Measurements from ENCODE around the gene PTX4.

PTX4 gene

DNA sequence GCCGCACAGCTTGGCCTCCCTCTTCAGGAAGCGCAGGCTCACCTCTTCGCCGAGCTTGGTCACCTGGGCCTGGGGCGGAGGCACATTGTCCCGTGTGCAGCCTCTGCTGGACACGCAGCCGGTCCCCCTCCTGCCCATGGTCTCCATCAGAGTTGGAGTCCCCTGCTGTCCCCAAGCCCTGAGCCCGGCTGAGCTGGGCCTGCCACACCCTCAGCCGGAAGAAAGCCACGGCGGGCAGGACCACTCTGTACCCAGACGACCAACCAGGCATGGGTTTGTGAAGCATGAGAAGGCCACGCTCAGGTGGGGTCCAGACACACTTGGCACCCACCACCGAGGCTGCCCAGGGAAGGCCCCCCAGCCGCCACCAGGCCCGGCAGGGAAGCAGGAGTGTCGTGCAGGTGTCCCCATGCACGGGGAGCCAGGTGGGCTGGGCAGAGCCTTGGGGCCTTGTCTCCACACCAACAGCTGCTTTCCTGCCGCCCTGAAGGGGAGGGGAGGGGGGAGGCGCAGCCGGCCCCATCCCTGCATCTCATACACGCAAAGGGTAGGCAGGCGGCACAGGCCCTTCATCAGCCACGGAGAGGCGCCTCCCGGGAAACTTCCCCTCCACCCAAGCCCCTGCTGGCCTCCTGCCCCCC lies 49.6 kb downstream of the PTX4 start:
- no peak for DNase-seq (ENCODE audit: low read depth)
- TF ChIP-seq CTCF (IDR thresholded peaks at IDR 0.05; ENCODE audit: low read depth, low read length, missing control alignments) = no peak
- in situ Hi-C loops (cut with HindIII; ENCODE audit: low sequenced_read_pairs) = no loop called here
- H3K4me3 ChIP-seq (ENCODE audit: low read depth, low read length) = no peak overlapping the region

- DNase-seq (ENCODE audit: low read depth) = no peak
- in situ Hi-C loops (cut with HindIII; ENCODE audit: low sequenced_read_pairs) = no loop called here
- TF ChIP-seq CTCF (IDR thresholded peaks at IDR 0.05; ENCODE audit: low read depth, low read length, missing control alignments) = no peak
- H3K4me3 ChIP-seq (ENCODE audit: low read depth, low read length) = no peak overlapping the region
These were observed 50.3 kb downstream of the PTX4 start for GRCh38 chr16:1438229-1439057.

- in situ Hi-C loops (cut with HindIII; ENCODE audit: low sequenced_read_pairs) = no loop called here
- no peak overlapping the region for H3K4me3 ChIP-seq (ENCODE audit: low read depth, low read length)
- DNase-seq (ENCODE audit: low read depth) = no peak
- no peak for TF ChIP-seq CTCF (IDR thresholded peaks at IDR 0.05; ENCODE audit: low read depth, low read length, missing control alignments)
These were observed 51.1 kb downstream of the PTX4 start for GRCh38 chr16:1437606-1438005.

- no peak overlapping the region for H3K4me3 ChIP-seq (ENCODE audit: low read depth, low read length)
- no peak for DNase-seq (ENCODE audit: low read depth)
- in situ Hi-C loops (cut with HindIII; ENCODE audit: low sequenced_read_pairs) = no loop called here
- no peak for TF ChIP-seq CTCF (IDR thresholded peaks at IDR 0.05; ENCODE audit: low read depth, low read length, missing control alignments)
These were observed 51.9 kb downstream of the PTX4 start for GRCh38 chr16:1436731-1437355.

DNA sequence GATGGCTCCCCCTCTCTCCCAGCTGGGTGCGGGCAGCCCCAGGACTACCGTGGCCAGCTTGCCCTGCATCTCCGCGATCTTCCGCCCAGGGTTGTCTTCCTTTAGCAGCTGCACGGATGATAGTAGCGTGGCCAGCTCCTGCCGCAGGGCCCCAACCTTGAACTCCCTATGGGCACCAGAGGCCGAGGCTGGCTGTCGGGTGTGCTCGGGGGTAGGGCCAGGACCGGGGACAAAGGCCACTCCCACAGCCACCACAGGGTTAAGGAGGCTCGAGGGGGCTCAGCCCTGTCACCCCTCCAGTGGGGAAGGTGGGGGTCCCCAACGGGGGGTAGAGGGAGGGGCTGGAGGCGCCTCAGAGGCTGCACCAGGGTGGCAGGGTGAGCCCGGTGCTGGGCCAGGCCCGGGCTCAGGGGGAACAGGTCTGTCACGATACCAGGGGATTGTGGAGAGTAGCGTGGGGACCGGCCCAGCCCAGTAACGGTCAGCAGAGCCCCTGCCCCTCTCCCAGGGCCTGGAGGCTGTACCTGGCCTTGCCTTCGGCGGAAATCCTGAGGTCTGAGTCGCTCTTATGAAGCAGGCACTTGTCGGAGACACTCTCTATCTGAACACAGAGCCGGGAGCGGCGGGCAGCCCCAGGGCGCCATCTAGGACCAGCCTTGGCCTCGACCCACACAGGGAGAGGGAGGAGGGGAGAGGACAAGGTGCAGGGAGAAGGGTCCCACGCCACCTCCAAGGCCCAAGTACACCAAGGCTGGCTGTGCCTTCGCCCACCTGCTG lies 52.6 kb downstream of the PTX4 start:
- no peak overlapping the region for H3K4me3 ChIP-seq (ENCODE audit: low read depth, low read length)
- in situ Hi-C loops (cut with HindIII; ENCODE audit: low sequenced_read_pairs) = no loop called here
- no peak for TF ChIP-seq CTCF (IDR thresholded peaks at IDR 0.05; ENCODE audit: low read depth, low read length, missing control alignments)
- DNase-seq (ENCODE audit: low read depth) = no peak
